ENCODE measurements around the gene CDC42SE2.

CDC42SE2 gene

GRCh38 chr5:131441184-131441583 is 177.3 kb downstream of the CDC42SE2 start:
- TF ChIP-seq MAX (IDR thresholded peaks at IDR 0.05; ENCODE audit: low read depth, low read length) (no peak), POLR2A (IDR thresholded peaks at IDR 0.05; ENCODE audit: extremely low read depth, insufficient read length) (no peak), CTCF (IDR thresholded peaks at IDR 0.05; ENCODE audit: low read depth, low read length) (no peak), MYC (IDR thresholded peaks at IDR 0.05; ENCODE audit: low read depth, low read length) (no peak)
- DNase-seq (ENCODE audit: low read depth) = no peak
- no peak overlapping the region for H3K4me3 ChIP-seq (ENCODE audit: low read depth, low read length)

Data from NB4 (cell line).